Measurements from ENCODE around the gene TYMP.

TYMP gene

DNA sequence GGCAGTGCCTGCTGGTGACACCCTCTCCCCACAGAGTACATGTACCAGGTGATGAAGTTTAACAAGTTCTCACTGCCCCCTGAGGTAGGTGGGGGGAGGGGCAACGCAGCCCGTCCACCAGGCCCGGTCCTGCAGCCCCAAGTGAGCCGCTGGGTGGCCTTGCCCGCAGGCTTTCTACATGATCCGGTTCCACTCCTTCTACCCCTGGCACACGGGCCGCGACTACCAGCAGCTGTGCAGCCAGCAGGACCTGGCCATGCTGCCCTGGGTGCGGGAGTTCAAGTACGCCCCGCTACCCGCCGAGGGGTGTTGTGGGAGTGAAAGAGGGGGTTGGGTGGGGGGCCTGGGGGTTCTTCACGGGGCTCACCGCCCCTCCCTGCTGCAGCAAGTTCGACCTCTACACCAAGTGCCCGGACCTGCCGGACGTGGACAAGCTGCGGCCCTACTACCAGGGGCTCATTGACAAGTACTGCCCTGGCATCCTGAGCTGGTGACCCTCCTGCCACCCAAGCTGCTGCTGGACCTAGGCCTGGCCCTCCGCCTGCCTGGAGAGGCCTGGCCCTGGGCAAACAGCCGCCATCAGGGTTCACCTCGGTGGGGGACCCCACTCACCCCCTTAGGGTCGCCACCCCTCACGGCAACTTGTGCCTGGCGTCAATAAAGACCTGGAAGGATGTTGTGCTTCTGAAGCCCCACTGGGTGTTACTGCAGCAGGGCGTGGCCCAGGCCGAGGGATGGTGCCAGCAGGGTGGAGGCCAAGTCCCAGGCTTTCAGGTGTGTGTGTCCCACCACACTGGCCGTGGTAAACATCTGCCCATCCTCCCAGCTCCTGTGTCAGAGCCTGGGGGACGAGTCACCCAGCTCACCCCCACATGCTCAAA lies 40.2 kb downstream of the TYMP start:
- no peaks in the 10 kb centered on the region for H3K4me1 ChIP-seq (ENCODE audit: control insufficient read depth, insufficient read depth, low read length)
- no peak overlapping the region for H3K4me3 ChIP-seq (ENCODE audit: insufficient read depth, low read depth, low read length)
- 90 to 93% methylated on average over 31 of the region's 31 CpGs for WGBS, 2 experiments
- no peaks in the 10 kb centered on the region for H3K9me3 ChIP-seq (ENCODE audit: control insufficient read depth, low read length)
- H3K27ac ChIP-seq (ENCODE audit: insufficient read depth, low read depth, low read length, poor library complexity, severe bottlenecking): no peak overlapping the region
- no peaks in the 10 kb centered on the region for H3K27me3 ChIP-seq (ENCODE audit: control insufficient read depth, insufficient read depth, low read length, poor library complexity, severe bottlenecking)
- no peaks in the 10 kb centered on the region for H3K36me3 ChIP-seq (ENCODE audit: control insufficient read depth, insufficient read depth, low read length)

DNA sequence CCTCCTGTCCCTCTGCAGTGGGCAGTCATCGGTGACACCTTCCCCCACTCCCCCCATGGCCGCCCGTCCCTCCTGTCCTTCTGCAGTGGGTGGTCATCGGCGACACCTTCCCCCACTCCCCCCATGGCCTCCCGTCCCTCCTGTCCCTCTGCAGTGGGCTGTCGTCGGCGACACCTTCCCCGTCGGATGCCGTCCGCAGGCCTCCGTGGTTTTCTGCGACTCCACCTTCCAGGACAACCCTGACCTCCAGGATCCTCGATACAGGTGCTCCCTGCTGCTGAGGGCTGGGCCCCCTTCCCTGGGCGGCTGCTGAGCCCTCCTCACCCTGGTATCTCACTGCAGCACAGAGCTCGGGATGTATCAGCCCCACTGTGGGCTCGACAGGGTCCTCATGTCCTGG lies 40.9 kb downstream of the TYMP start:
- Histone ChIP-seq H3K27ac (ENCODE audit: insufficient read depth, low read depth, low read length, poor library complexity, severe bottlenecking) (no peak overlapping the region), H3K27me3 (ENCODE audit: control insufficient read depth, insufficient read depth, low read length, poor library complexity, severe bottlenecking) (no peaks in the 10 kb centered on the region), H3K4me3 (ENCODE audit: insufficient read depth, low read depth, low read length) (no peak overlapping the region), H3K36me3 (ENCODE audit: control insufficient read depth, insufficient read depth, low read length) (no peaks in the 10 kb centered on the region), H3K9me3 (ENCODE audit: control insufficient read depth, low read length) (no peaks in the 10 kb centered on the region), H3K4me1 (ENCODE audit: control insufficient read depth, insufficient read depth, low read length) (no peaks in the 10 kb centered on the region)
- 84% methylated on average over 19 of the region's 19 CpGs for WGBS, 2 experiments

DNA sequence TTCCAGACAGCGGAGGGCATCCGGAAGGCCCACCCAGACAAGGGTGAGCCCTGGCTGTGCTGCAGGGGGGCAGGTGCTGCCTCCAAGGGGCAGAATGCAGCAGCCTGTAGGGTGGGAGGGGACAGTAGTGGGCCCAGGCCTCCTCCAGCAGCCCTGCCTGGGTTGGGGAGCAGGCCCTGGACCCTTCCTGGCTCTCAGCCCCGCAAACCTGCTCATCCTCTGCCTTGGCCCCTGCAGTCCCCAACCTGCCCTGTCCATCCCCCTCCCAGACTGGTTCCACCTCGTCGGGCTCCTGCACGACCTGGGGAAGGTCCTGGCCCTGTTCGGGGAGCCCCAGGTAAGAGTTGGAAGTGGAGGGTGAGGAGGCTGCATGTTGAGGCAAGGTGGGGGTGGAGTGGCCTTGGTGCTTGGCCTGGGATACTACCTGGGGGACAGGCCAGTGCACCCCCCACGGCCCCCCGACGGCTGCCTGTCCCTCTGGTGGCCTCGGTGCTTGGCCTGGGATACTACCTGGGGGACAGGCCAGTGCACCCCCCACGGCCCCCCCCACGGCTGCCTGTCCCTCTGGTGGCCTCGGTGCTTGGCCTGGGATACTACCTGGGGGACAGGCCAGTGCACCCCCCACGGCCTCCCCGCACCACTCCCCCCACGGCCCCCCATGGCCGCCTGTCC lies 41.7 kb downstream of the TYMP start:
- H3K27ac ChIP-seq (ENCODE audit: insufficient read depth, low read depth, low read length, poor library complexity, severe bottlenecking): no peak overlapping the region
- no peaks in the 10 kb centered on the region for H3K4me1 ChIP-seq (ENCODE audit: control insufficient read depth, insufficient read depth, low read length)
- no peaks in the 10 kb centered on the region for H3K36me3 ChIP-seq (ENCODE audit: control insufficient read depth, insufficient read depth, low read length)
- no peak overlapping the region for H3K4me3 ChIP-seq (ENCODE audit: insufficient read depth, low read depth, low read length)
- H3K27me3 ChIP-seq (ENCODE audit: control insufficient read depth, insufficient read depth, low read length, poor library complexity, severe bottlenecking): no peaks in the 10 kb centered on the region
- 82 to 86% methylated on average over 18 of the region's 18 CpGs for WGBS, 2 experiments
- H3K9me3 ChIP-seq (ENCODE audit: control insufficient read depth, low read length): no peaks in the 10 kb centered on the region

DNA sequence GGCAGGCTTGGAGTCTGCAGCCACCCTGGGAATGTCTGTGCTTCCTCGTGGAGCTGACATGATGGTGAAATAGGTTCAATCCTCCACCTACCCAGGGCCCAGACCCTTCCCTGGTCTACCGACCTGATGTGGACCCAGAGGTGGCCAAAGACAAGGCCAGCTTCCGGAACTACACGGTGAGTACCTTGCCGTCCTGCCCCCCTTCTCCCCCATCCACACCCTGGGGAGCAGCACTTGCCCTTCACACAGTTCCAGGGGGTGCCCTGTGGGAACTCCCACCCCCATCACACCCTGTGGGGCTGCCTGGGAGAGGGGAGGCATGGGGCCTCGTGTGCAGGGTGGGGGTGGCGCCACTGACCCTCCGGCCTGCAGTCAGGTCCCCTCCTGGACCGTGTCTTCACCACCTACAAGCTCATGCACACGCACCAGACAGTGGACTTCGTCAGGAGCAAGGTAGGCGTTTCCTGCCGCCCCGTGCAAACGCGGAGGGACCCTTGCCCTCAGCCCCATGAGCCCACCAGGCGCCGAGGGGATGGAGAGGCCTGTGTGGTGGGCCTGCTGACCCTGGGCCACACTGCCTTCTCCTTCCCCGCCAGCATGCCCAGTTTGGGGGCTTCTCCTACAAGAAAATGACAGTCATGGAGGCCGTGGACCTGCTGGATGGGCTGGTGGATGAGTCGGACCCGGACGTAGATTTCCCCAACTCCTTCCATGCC lies 42.4 kb downstream of the TYMP start:
- H3K9me3 ChIP-seq (ENCODE audit: control insufficient read depth, low read length): no peaks in the 10 kb centered on the region
- H3K27ac ChIP-seq (ENCODE audit: insufficient read depth, low read depth, low read length, poor library complexity, severe bottlenecking): no peak overlapping the region
- no peaks in the 10 kb centered on the region for H3K4me1 ChIP-seq (ENCODE audit: control insufficient read depth, insufficient read depth, low read length)
- H3K27me3 ChIP-seq (ENCODE audit: control insufficient read depth, insufficient read depth, low read length, poor library complexity, severe bottlenecking): no peaks in the 10 kb centered on the region
- H3K4me3 ChIP-seq (ENCODE audit: insufficient read depth, low read depth, low read length): no peak overlapping the region
- H3K36me3 ChIP-seq (ENCODE audit: control insufficient read depth, insufficient read depth, low read length): no peaks in the 10 kb centered on the region
- 90 to 92% methylated on average over 23 of the region's 23 CpGs for WGBS, 2 experiments

DNA sequence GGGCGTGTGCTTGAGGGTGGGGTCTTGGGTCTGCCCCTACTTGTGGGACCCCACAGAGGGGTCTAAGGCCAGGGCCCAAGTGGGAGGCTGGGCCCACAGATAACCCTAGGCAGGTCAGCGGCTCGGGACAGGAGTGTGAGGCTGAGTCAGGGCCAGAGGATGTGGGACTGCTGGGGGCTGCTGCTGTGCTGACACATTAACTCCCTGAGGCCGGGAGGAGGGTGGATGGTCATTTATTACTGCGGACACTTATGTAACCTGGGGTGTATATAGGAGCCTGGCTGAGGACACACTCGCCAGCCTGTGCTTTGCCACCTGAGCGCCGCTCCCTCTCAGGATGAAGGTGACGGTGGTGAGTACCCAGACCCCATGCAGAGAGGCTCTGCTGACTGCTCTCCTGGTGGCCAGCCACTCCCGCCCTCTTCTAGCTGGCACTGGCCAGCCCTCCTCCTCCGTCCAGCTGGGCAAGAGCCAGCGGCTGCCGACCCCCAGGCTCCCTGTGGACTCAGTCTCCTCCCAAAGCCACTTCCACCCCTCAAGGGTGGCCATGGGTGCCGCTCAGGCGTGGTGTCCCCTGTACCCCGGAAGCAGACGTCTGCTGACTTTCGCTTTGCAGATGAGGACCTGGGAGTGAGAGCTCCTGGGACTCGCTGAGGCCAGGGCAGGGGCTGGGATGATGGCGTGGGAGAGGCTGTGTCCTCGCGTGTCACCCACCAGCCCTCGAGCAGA lies 43.1 kb downstream of the TYMP start, which contains the start of gene MIOX:
Gene MIOX (plus strand): TSS at position 299 of the 729 bp plus-strand sequence. CDS start 39 bp downstream, at position 338.
- no peaks in the 10 kb centered on the region for H3K9me3 ChIP-seq (ENCODE audit: control insufficient read depth, low read length)
- no peaks in the 10 kb centered on the region for H3K4me1 ChIP-seq (ENCODE audit: control insufficient read depth, insufficient read depth, low read length)
- H3K27me3 ChIP-seq (ENCODE audit: control insufficient read depth, insufficient read depth, low read length, poor library complexity, severe bottlenecking): peaks cover 5% of the 10 kb centered on the region
- no peaks in the 10 kb centered on the region for H3K36me3 ChIP-seq (ENCODE audit: control insufficient read depth, insufficient read depth, low read length)
- WGBS, 2 experiments: 83 to 84% methylated on average over 23 of the region's 23 CpGs
- H3K27ac ChIP-seq (ENCODE audit: insufficient read depth, low read depth, low read length, poor library complexity, severe bottlenecking): no peak within 1 kb of the TSS
- no peak within 1 kb of the TSS for H3K4me3 ChIP-seq (ENCODE audit: insufficient read depth, low read depth, low read length)

DNA sequence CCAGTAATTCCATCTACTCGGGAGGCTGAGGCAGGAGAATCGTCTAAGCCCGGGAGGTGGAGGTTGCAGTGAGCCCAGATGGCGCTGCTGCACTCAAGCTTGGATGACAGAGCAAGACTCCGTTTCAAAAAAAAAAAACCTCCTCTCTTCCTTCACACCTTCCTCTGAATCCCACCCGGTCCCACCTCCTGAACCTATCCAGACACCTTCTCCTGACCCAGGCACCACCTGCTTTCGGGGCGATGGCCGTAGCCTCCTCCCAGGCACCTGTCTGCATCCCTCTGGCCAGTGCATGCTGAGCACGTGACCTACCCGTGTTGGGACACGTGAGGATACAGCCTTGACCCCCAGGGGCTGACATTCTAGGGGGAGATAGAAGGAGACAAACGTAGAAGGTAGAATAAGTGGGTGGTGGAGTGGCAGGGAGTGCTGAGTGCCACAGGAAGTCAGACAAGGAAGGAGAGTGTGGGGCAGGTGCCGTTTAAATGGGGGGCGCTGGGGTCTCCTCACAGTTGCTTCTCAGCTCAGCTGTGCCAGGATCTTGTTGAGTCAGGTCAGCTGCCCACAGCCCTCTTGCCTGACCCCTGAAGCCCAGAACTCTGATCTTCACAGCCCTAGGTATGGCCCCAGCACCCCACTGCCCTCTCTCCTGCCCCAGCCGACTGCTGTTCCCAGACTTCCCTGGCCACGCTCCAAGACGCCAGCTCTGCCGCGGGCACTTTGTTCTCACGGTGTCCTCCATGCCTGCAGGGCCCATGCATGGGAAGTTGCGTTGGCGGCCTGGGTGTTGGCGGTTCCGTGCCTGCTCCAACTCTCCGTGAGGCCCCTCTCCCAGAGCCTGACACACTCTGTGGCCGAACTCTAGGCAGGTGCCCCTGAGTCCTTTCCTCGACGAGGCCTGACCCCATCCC lies 44.3 kb downstream of the TYMP start:
- Histone ChIP-seq H3K9me3 (ENCODE audit: control insufficient read depth, low read length) (no peaks in the 10 kb centered on the region), H3K4me1 (ENCODE audit: control insufficient read depth, insufficient read depth, low read length) (no peaks in the 10 kb centered on the region), H3K4me3 (ENCODE audit: insufficient read depth, low read depth, low read length) (no peak overlapping the region), H3K27ac (ENCODE audit: insufficient read depth, low read depth, low read length, poor library complexity, severe bottlenecking) (no peak overlapping the region), H3K36me3 (ENCODE audit: control insufficient read depth, insufficient read depth, low read length) (no peaks in the 10 kb centered on the region), H3K27me3 (ENCODE audit: control insufficient read depth, insufficient read depth, low read length, poor library complexity, severe bottlenecking) (peaks cover 18% of the 10 kb centered on the region)
- WGBS, 2 experiments: 85 to 88% methylated on average over 29 of the region's 29 CpGs

DNA sequence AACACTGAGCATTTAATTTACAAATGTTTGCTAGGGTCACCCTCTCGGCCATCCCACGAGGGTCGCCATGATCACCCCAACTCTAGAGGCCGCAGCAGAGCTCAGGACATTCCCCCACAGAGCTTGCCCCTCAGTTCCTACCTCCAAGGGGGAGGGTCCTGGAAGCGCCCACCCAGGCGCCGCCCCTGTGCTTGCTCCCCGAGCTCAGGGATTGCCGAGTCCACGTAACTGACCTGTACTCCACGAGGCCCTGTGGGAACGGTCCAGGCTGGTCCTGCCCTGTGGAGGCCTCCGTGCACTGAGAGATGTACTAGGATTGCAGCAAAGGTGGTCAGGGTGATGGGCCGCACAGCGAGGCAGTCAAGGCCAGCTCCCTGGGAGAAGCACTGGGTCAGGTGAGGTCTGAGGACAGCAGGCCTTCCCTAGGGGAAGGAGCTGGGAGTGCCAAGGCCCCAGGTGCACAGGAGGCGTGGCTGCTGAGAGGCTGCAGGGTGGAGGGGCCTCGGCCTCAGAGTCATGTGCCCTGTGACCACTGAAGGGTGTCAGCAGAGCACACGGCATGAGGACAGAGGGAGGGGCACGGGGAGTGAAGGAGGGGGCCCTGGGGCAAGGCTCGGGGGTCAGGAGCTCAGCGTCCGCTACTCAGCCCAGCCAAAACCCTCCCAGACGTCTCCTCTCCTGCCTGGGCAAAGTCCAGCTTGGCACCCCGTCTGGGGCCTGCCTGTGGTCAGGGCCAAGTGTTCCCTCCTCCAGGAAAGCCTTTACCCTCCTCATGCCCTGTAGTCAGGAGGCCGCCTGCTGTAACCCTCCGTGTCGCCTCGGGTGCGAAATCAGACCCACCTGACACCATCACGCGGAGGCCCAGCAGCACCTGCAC lies 45.6 kb downstream of the TYMP start:
- Histone ChIP-seq H3K9me3 (ENCODE audit: control insufficient read depth, low read length) (no peaks in the 10 kb centered on the region), H3K27me3 (ENCODE audit: control insufficient read depth, insufficient read depth, low read length, poor library complexity, severe bottlenecking) (peaks cover 30% of the 10 kb centered on the region), H3K36me3 (ENCODE audit: control insufficient read depth, insufficient read depth, low read length) (no peaks in the 10 kb centered on the region), H3K4me3 (ENCODE audit: insufficient read depth, low read depth, low read length) (no peak overlapping the region), H3K4me1 (ENCODE audit: control insufficient read depth, insufficient read depth, low read length) (no peaks in the 10 kb centered on the region), H3K27ac (ENCODE audit: insufficient read depth, low read depth, low read length, poor library complexity, severe bottlenecking) (no peak overlapping the region)
- 90 to 91% methylated on average over 31 of the region's 31 CpGs for WGBS, 2 experiments

DNA sequence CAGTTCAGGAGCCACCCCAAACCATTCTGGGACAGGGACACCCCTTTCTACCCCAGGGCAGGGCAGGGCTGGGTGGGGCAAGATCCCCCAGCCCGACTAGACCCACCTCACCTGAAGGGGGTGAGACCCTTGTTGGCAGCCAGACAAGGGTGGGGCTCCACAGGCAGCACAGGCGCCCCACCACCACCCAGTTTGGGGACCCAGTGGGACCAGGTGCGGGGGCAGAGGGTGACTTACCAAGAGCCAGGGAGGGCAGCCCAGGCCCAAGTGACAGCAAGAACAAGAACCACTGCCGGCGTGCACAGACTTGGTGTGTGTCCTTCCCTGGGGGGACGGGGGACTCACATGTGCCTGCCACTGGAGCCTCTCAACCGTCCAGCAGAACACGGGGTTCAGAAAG lies 46.3 kb downstream of the TYMP start:
- Histone ChIP-seq H3K27ac (ENCODE audit: insufficient read depth, low read depth, low read length, poor library complexity, severe bottlenecking) (no peak overlapping the region), H3K4me3 (ENCODE audit: insufficient read depth, low read depth, low read length) (no peak overlapping the region), H3K4me1 (ENCODE audit: control insufficient read depth, insufficient read depth, low read length) (no peaks in the 10 kb centered on the region), H3K27me3 (ENCODE audit: control insufficient read depth, insufficient read depth, low read length, poor library complexity, severe bottlenecking) (peaks cover 36% of the 10 kb centered on the region), H3K36me3 (ENCODE audit: control insufficient read depth, insufficient read depth, low read length) (no peaks in the 10 kb centered on the region), H3K9me3 (ENCODE audit: control insufficient read depth, low read length) (no peaks in the 10 kb centered on the region)
- 92 to 94% methylated on average over 8 of the region's 8 CpGs for WGBS, 2 experiments

Data from ectodermal cell (in vitro differentiated cells).